Osteoblast (primary cell): ENCODE data around the gene TM4SF4. TPM values are rescaled to one million over a fixed set of nuclear protein-coding genes. Genes with fewer than 3 reads are reported as not detected.
"Not testable (repeated sequence)": the region's sequence is repeated elsewhere in the genome, so short reads cannot be mapped to it uniquely, and the experiment has no call there.

ENCODE experiments used
- DNase-seq: peaks from one replicate; pipeline ENCODE4 v3.0.0; 2011; ENCODE audit warnings: low spot score, mixed read lengths; ENCODE audit not compliant: insufficient read length; ENCODE audit errors: missing footprints
- H2AFZ ChIP-seq: 2 replicates; pipeline ENCODE4 v1.6.0; 2011; ENCODE audit warnings: mild to moderate bottlenecking, low read length
- H3K27ac ChIP-seq: 2 replicates; pipeline ENCODE4 v1.5.1; 2011; ENCODE audit warnings: mild to moderate bottlenecking, low read depth, low read length, moderate library complexity
- H3K27me3 ChIP-seq: 2 replicates; pipeline ENCODE4 v1.6.0; 2012; ENCODE audit warnings: mild to moderate bottlenecking, control low read depth, inconsistent platforms, low read length, moderate library complexity; ENCODE audit not compliant: insufficient read depth
- H3K36me3 ChIP-seq: 2 replicates; pipeline ENCODE4 v1.5.1; 2011; ENCODE audit warnings: mild to moderate bottlenecking, low read length, control low read depth, moderate library complexity; ENCODE audit not compliant: insufficient read depth
- H3K4me1 ChIP-seq: 2 replicates; pipeline ENCODE4 v1.5.1; 2011; ENCODE audit warnings: mild to moderate bottlenecking, low read length, control low read depth, moderate library complexity; ENCODE audit not compliant: insufficient read depth
- H3K4me2 ChIP-seq: 2 replicates; pipeline ENCODE4 v1.6.0; 2011; ENCODE audit warnings: mild to moderate bottlenecking, low read length; ENCODE audit not compliant: insufficient read depth
- H3K4me3 ChIP-seq: fragments of 200-600 bp; sonication (generic); 3 replicates; pipeline ENCODE4 v1.5.1; 2012; ENCODE audit warnings: mild to moderate bottlenecking, low read length, inconsistent platforms; ENCODE audit not compliant: insufficient read depth
- H3K79me2 ChIP-seq: 2 replicates; pipeline ENCODE4 v1.6.0; 2012; ENCODE audit warnings: mild to moderate bottlenecking, low read length, control low read depth, inconsistent platforms; ENCODE audit not compliant: insufficient read depth
- H3K9me3 ChIP-seq: 2 replicates; pipeline ENCODE4 v1.5.1; 2011; ENCODE audit warnings: low read depth, low read length, control low read depth
- H4K20me1 ChIP-seq: 2 replicates; pipeline ENCODE4 v1.6.0; 2012; ENCODE audit warnings: mild to moderate bottlenecking, low read length, control low read depth; ENCODE audit not compliant: insufficient read depth
- CTCF ChIP-seq: IDR thresholded peaks from 2 replicates; pipeline ENCODE4 v1.5.1; 2011; ENCODE audit warnings: mild to moderate bottlenecking, low read depth, low read length, moderate library complexity; ENCODE audit errors: extremely low read depth
- total RNA-seq: library from RNA; depleted of rRNA; stranded (reverse); fragments of >200 nt; gene quantifications from 2 replicates; pipeline ENCODE4 v1.2.3, GENCODE V29; 2012

The TM4SF4 gene
- total RNA-seq, 1 donor = not detected

DNA sequence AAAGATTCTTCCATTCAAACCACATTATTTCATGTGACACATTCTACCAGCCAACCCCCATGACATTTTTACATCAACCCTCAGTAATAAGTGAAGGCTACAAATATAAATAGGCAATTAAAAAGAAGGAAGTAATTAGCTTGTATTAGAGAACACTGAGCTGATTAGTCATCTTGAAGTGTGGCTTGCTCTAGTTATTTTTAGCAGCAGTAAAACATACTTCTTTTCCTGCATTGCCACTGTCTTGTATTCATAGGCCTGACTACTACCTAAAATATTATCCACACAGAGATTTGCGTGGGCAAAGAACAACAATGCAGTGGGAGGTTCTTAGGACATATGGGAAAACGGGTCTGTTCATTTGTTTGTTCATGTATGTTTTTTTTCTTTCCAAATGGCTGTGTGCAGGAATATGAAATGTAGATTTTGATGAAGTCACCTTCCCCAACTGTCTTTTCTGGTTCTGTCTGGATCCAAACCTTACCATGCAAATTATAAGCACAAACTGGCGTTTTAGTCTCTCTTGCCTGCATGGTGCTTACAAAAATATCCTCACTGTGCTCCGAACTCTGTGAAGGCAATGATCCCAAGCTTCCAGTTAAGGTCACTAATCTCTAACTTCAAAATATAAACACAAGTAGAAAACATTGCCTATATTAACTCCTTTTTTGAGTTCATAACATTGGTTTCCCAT, 31.5 kb upstream of the TM4SF4 start:
- H3K9me3 ChIP-seq = no peaks in the 10 kb centered on the region
- no peaks in the 10 kb centered on the region for H3K27me3 ChIP-seq
- H3K36me3 ChIP-seq = no peaks in the 10 kb centered on the region
- peak overlapping the region; percentile 84 for H3K27ac ChIP-seq
- no peaks in the 10 kb centered on the region for H4K20me1 ChIP-seq
- H3K4me3 ChIP-seq = no peak overlapping the region
- TF ChIP-seq CTCF = no peak
- H3K4me2 ChIP-seq = peak overlapping the region; percentile 10
- H3K4me1 ChIP-seq = peaks cover 38% of the 10 kb centered on the region
- DNase-seq = peak; percentile 95
- no peaks in the 10 kb centered on the region for H3K79me2 ChIP-seq
- H2AFZ ChIP-seq = no peak overlapping the region

GRCh38 chr3:149443545-149443912, 31.0 kb upstream of the TM4SF4 start:
- H3K79me2 ChIP-seq = no peaks in the 10 kb centered on the region
- no peak overlapping the region for H3K4me2 ChIP-seq
- H3K4me3 ChIP-seq = no peak overlapping the region
- peaks cover 44% of the 10 kb centered on the region for H3K4me1 ChIP-seq
- DNase-seq = no peak
- H4K20me1 ChIP-seq = no peaks in the 10 kb centered on the region
- no peaks in the 10 kb centered on the region for H3K36me3 ChIP-seq
- no peaks in the 10 kb centered on the region for H3K27me3 ChIP-seq
- TF ChIP-seq CTCF = no peak
- no peaks in the 10 kb centered on the region for H3K9me3 ChIP-seq
- peak overlapping the region; percentile 84 for H3K27ac ChIP-seq
- no peak overlapping the region for H2AFZ ChIP-seq

- peaks cover 57% of the 10 kb centered on the region for H3K4me1 ChIP-seq
- H3K27me3 ChIP-seq, H3K79me2 ChIP-seq, H3K36me3 ChIP-seq, H4K20me1 ChIP-seq, H2AFZ ChIP-seq, H3K27ac ChIP-seq, DNase-seq, H3K9me3 ChIP-seq, H3K4me3 ChIP-seq, H3K4me2 ChIP-seq: not testable (repeated sequence)
These were observed 29.6 kb upstream of the TM4SF4 start for GRCh38 chr3:149444867-149445266.

- no peaks in the 10 kb centered on the region for H3K27me3 ChIP-seq
- H3K27ac ChIP-seq = peak overlapping the region; percentile 88
- peak overlapping the region; percentile 70 for H3K4me2 ChIP-seq
- peaks cover 45% of the 10 kb centered on the region for H3K4me1 ChIP-seq
- TF ChIP-seq CTCF = no peak
- peak overlapping the region; percentile 29 for H2AFZ ChIP-seq
- H3K79me2 ChIP-seq = no peaks in the 10 kb centered on the region
- no peak overlapping the region for H3K4me3 ChIP-seq
- H4K20me1 ChIP-seq = no peaks in the 10 kb centered on the region
- peaks cover 5% of the 10 kb centered on the region for H3K36me3 ChIP-seq
- peak; percentile 94 for DNase-seq
- no peaks in the 10 kb centered on the region for H3K9me3 ChIP-seq
These were observed 26.1 kb upstream of the TM4SF4 start for GRCh38 chr3:149448331-149448831.
